ENCODE results near the gene ADCY2.

Gene ADCY2

GRCh38 chr5:7667216-7667767 lies 271.4 kb downstream of the ADCY2 start:
- DNase-seq (ENCODE audit: low spot score), result no peak

- no peak for DNase-seq (ENCODE audit: low spot score)
These were observed 272.2 kb downstream of the ADCY2 start for GRCh38 chr5:7668161-7668560.

GRCh38 chr5:7668627-7669026 lies 272.7 kb downstream of the ADCY2 start:
- DNase-seq (ENCODE audit: low spot score), result no peak

- DNase-seq (ENCODE audit: low spot score), result no peak
These were observed 275.5 kb downstream of the ADCY2 start for GRCh38 chr5:7671381-7671993.

- DNase-seq (ENCODE audit: low spot score), result no peak
These were observed 277.7 kb downstream of the ADCY2 start for GRCh38 chr5:7673658-7674057.

GRCh38 chr5:7676455-7676854 lies 280.5 kb downstream of the ADCY2 start:
- no peak for DNase-seq (ENCODE audit: low spot score)

GRCh38 chr5:7678030-7678429 lies 282.1 kb downstream of the ADCY2 start:
- no peak for DNase-seq (ENCODE audit: low spot score)

- no peak for DNase-seq (ENCODE audit: low spot score)
These were observed 283.7 kb downstream of the ADCY2 start for GRCh38 chr5:7679663-7680062.

- DNase-seq (ENCODE audit: low spot score), result no peak
These were observed 284.3 kb downstream of the ADCY2 start for GRCh38 chr5:7680260-7680659.

GRCh38 chr5:7682379-7682778 lies 286.4 kb downstream of the ADCY2 start:
- no peak for DNase-seq (ENCODE audit: low spot score)

- no peak for DNase-seq (ENCODE audit: low spot score)
These were observed 287.8 kb downstream of the ADCY2 start for GRCh38 chr5:7683753-7684152.

GRCh38 chr5:7684826-7685225 lies 288.9 kb downstream of the ADCY2 start:
- DNase-seq (ENCODE audit: low spot score), result no peak

GRCh38 chr5:7686794-7687193 lies 290.9 kb downstream of the ADCY2 start:
- DNase-seq (ENCODE audit: low spot score), result no peak

- DNase-seq (ENCODE audit: low spot score), result no peak
These were observed 294.6 kb downstream of the ADCY2 start for GRCh38 chr5:7690557-7690956.

GRCh38 chr5:7705261-7705660 lies 309.3 kb downstream of the ADCY2 start:
- no peak for DNase-seq (ENCODE audit: low spot score)

GRCh38 chr5:7705736-7706135 lies 309.8 kb downstream of the ADCY2 start:
- no peak for DNase-seq (ENCODE audit: low spot score)

GRCh38 chr5:7706256-7706655 lies 310.3 kb downstream of the ADCY2 start:
- no peak for DNase-seq (ENCODE audit: low spot score)

GRCh38 chr5:7714119-7714518 lies 318.2 kb downstream of the ADCY2 start:
- no peak for DNase-seq (ENCODE audit: low spot score)

- no peak for DNase-seq (ENCODE audit: low spot score)
These were observed 318.8 kb downstream of the ADCY2 start for GRCh38 chr5:7714697-7715096.

GRCh38 chr5:7717691-7718090 lies 321.8 kb downstream of the ADCY2 start:
- no peak for DNase-seq (ENCODE audit: low spot score)

- DNase-seq (ENCODE audit: low spot score), result no peak
These were observed 332.1 kb downstream of the ADCY2 start for GRCh38 chr5:7728076-7728475.

GRCh38 chr5:7741415-7742065 lies 345.6 kb downstream of the ADCY2 start:
- no peak for DNase-seq (ENCODE audit: low spot score)

- DNase-seq (ENCODE audit: low spot score), result no peak
These were observed 346.3 kb downstream of the ADCY2 start for GRCh38 chr5:7742241-7742656.
